ENCODE results near the gene FBXL17.
"Not testable (repeated sequence)": the region's sequence is repeated elsewhere in the genome, so short reads cannot be mapped to it uniquely, and the experiment has no call there.

Gene FBXL17

DNA sequence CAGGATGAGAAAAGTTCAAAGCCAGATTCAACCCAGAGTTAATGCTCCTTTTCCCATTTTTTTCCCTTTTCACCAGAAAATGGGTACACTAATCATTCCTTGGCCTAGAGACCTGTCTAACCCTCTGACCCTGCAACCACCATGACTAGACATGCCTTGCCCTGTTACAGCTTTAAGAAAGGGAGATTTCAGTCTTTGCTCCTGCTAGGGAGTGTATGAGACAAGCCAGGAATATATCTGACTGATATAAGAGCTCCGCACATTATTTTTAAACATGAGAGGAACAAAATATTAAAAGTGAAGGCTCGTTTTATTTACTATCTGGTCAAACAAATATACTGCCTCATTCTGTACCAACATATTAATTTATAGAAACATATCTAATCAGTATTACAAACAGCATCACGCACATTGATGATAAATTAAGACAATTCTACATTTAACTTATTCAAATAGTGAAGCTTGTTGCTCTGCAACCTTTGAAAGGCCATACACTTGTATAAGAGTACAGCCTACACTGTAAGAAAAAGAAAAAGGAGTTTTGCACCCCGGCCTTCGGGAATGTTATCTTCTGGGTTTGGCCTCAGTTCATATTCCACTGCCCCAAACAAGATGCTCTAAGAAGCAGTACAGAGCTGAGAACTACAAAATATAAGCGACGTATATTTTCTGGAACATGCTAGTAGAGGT is 132.7 kb downstream of the FBXL17 start:
- no peak for DNase-seq (ENCODE audit: low read depth)

DNA sequence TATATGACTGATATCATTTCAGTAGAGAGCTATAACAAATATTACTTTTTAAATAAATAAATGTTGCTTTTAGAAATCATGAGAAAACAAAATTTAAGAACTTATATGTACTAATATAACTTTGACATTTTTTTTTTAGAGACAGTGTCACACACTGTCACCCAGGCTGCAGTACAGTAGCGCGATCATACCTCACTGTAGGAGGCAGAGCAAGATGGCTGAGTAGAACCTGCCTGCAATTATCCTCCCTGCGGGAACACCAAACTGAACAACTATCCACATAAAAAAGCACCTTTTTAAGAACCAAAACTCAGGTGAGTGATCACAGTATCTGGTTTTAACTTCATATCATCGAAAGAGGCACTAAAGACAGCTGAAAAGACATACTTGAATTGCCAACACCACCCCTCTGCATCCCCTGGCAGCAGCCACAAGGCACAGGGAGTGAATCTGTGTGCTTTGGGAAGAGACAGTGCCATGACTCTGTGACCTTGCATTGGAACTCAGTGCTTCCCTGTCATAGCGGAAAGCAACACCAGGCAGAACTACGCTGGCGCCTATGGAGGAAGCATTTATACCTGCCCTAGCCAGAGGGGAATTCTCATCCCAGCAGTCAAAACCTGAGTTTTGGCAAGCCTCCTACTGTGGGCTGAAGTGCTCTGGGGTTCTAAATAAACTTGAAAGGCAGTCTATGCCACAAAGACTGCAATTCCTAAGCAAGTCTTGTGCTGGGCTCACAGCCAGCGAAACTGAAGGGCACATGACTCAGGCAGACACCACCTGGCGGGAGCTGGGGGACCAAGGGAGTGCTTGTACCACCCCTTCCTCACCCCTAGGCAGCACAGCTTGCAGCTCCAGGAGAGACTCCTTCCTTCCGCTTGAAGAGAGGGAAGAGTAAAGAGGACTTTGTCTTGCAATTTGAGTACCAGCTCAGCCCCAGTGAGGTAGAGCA is 142.7 kb downstream of the FBXL17 start:
- no peak for DNase-seq (ENCODE audit: low read depth)

DNA sequence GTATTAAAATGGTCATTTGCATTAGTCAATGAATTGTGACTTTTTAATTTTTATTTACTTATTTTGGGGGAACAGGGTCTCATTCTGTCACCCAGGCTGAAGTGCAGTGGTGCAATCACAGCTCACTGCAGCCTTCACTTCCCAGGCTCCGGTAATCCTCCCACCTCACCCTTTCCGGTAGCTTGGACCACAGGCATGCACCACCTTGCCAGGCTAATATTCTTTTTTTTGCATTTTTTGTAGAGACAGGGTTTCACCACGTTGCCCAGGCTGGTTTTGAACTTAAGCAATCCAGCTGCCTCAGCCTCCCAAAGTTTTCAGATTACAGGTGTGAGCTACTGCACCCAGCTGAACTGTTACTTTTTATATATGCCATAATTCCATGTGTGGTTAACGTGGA is 143.4 kb downstream of the FBXL17 start:
- DNase-seq (ENCODE audit: low read depth), result no peak

DNA sequence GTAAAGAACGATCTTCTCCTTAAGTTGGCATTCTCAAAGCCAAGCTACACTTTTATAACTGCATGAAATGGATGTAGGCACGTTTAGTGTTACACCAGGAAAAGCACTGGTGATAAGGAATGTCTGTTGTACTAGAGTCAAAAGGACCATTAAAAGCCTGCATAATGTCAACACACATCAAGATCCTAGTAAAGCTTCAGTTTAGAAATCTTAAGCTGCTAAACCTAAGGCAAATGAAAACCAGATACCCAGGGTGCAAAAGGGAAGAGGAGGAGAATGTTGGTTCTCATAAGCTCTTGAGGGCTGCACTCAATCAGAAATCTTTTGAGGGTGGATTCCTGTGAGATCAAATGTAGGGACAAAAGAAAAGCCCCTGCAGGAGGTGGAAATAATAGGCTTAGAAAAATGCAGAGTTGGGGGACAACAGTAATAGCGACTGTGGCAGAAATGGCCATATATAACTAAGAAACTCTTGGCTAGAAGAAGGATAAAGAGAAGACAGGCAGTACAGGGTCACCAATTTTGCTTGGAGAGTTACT is 148.2 kb downstream of the FBXL17 start:
- DNase-seq (ENCODE audit: low read depth), result no peak

DNA sequence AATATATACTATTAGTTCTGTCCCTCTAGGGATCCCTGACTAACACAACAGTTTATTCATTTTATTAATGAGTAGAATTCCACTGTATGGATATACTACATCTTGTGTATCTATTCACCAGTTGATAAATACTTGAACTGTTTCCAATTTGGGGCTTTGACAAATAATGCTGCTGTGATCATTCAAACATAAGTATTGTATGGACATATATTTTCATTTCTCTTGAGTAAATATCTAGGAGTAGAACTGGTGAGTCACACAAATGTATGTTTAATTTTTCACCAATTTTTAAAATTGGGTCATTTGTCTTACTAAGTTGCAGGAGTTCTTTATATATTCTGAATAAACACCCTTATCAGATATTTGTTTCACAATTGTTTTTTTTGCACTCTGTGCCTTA is 149.1 kb downstream of the FBXL17 start:
- no peak for DNase-seq (ENCODE audit: low read depth)

DNA sequence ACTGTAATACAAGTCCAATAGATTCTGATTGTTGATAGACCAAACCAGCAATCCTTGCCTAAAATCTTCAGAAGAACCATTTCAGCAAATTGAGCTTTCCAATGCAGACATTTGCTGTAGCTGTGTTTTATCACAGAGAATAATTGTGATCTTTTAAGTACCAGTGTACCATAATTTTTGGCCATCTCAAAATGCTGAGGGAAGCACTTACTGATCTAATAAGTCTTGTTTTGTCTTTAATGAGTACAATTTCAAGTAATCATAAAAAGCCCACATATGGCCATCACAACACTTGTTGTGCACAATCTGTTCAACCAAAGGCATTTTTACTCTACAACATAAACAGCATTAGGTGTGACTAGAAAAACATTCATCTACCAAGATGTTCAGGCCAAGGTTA is 159.9 kb downstream of the FBXL17 start:
- no peak for DNase-seq (ENCODE audit: low read depth)

DNA sequence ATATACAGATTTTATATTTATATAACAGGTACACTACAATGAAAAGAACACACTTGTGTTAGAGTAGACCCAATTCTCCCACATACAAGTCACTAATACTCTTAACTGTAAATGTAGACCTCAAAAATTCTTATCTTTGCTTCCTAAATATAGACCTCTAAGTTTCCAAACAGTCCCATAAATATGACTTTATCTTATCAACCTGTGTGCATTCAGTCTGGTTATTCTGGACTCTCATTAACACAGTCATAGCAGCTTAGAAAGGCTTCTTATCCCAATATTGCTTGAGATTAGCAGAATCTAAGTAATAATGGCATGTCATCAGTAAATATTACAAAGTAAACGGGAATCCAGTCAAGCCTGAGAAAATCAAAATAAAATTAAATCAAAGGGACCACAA is 161.1 kb downstream of the FBXL17 start:
- no peak for DNase-seq (ENCODE audit: low read depth)

DNA sequence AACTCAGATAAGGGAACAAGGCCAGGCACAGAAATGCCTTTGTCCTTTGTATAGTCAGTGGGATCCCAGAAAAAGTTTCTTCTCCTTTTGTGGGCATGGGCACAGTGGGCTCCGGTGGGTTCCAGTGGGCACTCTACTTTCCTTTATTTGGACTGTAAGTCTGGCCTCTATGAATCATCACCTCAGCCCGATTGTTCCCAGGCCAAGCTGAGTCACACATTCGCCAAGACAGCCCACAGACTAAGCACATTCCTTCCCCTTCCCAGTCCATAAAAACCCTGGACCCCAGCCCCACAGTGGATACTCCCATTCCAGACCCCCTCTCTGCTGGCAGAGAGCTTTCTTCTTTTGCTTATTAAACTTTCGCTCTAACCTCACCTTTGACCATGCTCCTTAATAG is 165.0 kb downstream of the FBXL17 start:
- no peak for DNase-seq (ENCODE audit: low read depth)

DNA sequence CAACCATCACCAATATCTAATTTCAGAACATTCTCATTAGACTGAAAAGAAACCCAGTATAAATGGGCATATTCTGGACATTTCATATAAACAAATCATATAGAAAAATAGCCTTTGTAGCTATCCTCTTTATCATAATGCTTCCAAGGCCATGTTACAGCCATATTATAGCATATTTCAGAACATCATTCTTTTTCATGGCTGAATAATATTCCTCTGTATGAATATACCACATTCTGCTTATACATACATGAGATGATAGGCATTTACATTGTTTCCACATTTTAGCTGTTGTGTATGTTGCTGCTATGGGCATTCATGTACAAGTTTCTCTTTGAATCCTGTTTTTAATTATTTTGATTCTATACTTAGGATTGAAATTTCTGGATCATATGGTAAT is 167.0 kb downstream of the FBXL17 start:
- DNase-seq (ENCODE audit: low read depth), result no peak

DNA sequence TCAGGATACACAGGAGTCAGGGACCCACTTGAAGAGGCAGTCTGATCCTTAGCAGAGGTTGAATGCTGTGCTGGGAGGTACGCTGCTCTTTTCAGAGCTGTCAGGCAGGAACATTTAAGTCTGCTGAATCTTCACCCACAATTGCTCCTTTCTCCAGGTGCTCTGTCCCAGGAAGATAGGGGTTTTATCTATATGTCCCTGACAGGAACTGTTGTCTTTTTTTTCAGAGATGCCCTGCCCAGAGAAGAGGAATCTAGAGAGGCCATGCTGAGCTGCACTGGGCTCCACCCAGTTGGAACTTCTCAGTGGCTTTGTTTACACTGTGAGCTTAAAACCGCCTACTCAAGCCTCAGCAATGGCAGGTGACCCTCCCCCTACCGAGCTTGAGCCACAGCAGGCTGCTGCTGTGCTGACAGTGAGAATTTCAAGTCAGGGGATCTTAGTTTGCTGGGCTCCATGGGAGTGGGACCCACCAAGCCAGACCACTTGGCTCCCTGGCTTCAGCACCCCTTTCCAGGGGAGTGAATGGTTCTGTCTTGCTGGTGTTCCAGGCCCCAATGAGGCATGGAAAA is 169.0 kb downstream of the FBXL17 start:
- DNase-seq (ENCODE audit: low read depth), result no peak

DNA sequence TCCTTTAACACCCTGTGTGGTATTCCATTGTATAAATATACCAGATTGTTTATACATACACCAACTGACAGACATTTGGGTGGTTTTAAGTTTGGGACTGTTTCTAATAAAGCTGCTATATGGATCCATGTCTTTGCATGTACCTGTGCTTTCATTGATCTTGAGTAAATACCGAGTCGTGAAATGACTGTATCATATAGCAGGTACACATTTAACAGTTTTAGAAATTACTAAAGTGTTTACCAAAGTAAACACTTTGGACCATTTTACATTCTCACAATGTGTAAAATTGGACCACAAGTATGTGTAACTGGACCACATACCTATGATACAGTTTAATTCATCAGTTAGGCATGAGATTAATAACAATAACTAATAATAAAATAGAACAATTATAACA is 175.2 kb downstream of the FBXL17 start:
- no peak for DNase-seq (ENCODE audit: low read depth)

DNA sequence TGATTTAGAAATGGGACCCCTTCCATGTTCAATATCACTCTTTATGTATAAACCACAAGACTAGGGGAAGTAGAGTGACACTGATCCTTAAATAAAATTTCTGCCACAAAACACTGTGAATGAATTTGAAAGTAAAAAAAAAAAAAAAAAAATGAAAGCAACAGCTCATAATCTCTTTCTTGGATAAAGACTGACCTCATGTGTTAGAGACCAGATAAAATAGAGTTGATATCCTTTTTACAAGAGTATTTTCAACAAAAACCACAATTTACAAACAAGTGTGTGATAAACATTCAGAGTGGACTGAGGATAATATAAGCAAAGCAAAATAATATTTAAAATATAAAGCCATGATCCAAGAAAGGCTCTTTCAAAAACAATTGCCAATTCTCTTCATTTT is 180.2 kb downstream of the FBXL17 start:
- DNase-seq (ENCODE audit: low read depth), result no peak

DNA sequence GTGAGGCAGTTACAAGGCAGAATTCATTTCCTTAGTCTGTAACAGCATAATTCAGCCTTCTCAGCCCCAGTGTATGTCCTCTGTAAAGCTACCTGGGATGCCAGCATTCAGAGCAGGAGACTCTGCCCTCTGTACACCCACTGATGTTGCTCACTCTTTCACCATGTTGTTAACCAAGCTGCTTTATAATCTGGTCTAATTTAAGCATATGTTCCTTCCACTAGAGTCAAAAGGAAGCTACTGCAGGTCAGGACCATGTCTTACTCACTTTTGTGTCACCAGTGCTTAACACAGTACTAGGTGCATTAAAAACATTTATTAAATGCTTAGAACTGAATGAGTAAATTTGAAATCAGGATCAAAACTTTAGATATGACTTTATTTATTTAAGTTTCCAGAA is 185.6 kb downstream of the FBXL17 start:
- no peak for DNase-seq (ENCODE audit: low read depth)

DNA sequence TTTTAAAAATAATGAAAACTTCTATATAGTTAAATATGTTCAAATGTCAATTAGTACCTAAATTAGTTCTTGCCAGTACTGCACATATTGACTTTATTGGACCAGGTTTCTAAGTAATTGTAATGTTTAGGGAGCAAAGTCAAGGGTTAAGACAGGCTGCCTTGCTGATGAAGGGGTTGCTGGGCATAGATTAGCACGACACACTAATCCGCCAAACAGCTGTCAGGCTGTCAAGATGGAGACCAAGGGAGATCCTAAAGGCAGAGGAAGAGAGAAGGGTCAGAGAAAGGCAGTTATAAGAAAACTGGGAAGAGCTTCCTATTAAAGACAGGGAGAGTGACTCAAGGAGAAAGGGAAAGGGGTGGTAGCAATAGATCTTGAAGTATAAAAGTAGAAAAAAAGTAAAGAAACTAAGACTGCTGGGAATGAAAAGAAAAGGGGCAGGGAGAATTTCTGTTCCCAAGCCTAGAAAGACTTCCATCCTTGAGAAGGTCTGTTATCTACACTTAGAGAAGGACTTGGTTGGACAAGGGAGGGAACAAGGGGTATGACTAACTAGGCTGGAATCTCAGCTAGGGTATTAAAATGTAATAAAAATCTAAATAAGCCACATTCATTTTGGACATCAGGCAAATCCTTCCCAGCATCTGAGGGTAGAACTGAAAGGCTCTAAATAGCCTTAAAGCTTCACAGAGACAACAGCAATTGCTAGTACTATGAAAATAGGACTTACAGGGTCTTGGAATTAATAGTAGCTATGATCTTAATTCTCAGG is 188.7 kb downstream of the FBXL17 start:
- DNase-seq (ENCODE audit: low read depth), result no peak

DNA sequence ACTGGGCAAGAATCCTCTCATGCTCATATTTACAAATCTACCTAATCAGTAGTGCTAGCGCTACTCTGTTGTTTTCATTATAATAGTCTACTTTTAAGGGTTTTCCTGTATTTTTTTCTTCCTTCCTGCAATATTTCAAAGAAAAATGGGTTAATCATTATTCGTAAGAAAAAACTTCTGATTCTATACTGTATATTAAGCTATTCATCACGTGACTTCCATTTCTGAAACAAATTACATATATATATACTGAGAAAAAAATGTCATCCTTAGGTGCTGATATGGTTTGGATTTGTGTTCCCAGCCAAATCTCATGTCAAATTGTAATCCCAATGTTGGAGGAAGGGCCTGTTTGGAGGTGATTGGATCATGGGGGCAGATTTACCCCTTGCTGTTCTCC is 197.0 kb downstream of the FBXL17 start:
- no peak for DNase-seq (ENCODE audit: low read depth)

DNA sequence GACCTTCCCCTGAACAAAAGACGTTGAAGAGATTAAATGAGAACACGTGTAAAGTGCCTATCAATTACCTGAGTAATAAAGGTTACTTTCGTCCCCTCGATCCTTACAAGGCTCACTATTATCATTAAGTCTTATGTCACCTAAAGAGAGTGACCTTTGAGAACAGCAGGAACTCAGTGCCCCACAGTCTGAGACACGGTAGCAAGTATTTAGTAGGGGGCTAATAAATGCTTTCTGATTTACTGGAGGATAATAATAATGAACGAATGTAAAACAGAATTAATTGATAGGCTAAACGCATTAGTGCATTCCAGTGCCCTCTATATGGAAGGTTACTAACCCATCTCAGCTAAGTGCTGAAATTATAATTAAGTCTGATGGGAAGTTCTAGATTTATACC is 199.9 kb downstream of the FBXL17 start:
- DNase-seq (ENCODE audit: low read depth), result no peak

DNA sequence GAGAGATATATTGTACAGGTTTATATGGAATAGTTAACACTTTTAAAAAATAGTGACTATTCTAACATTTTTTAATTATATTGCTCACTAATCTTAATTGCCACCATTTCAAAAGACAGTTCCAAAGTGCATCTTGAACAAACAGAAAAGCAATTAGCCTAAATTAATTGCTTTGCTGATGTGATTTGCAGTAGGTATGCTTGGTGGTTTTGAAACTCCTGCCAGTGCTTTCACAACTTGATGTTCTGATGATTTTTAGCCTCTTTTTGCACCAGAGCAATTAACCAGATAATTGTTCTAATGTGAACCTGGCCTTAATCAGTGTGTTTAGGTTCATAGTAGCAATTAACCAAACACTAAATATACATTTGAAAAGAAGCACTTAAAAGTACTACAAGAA is 207.6 kb downstream of the FBXL17 start:
- no peak for DNase-seq (ENCODE audit: low read depth)

DNA sequence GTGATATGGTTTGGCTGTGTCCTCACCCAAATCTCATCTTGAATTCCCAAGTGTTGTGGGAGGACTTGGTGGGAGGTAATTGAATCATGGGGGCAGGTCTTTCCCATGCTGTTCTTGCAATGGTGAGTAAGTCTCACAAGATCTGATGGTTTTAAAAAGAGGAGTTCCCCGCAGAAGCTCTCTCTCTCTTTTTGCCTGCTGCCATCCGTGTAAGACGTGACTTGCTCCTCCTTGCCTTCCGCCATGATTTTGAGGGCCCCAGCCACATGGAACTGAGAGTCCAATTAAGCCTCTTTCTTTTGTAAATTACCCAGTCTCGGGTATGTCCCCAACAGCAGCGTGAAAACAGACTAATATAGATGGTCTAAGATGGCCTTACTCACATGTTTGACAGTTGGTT is 210.1 kb downstream of the FBXL17 start:
- no peak for DNase-seq (ENCODE audit: low read depth)

DNA sequence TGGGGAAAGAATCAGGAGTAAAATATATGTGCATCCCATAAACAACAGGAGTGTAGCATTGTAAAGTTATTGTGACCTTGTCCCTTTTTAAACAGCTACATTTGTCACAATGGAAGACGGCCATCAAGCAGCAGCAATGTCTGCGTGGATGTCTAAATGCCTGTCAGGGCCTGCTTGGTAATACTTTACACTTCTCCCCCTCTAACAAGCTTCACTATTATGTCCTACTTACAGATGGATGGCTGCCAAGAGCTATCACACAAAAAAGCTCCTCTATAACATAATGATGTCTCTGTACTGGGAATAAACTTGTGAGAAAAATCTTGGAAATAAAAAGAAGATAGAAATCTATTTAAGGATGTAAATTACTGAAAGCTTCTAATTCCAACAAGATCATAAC is 213.0 kb downstream of the FBXL17 start:
- no peak for DNase-seq (ENCODE audit: low read depth)

DNA sequence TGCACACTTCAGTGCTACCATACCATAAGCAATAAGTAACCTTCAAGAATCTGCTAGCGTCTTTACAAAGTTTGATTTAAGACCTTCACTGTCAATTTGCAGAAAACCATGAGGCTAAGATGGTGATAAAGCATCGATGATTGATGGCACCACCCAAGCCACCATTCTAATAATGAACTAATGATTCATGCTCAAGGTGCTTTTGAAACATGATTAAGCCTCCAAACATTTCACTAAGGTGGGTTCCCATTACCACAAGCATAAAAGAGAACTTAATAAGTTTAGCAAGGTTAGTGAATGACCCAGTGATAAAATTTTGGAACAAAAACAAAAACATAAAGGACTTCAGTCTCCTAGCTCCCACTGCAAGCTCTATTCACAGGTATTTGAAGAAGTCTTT is 214.7 kb downstream of the FBXL17 start:
- DNase-seq (ENCODE audit: low read depth), result no peak

DNA sequence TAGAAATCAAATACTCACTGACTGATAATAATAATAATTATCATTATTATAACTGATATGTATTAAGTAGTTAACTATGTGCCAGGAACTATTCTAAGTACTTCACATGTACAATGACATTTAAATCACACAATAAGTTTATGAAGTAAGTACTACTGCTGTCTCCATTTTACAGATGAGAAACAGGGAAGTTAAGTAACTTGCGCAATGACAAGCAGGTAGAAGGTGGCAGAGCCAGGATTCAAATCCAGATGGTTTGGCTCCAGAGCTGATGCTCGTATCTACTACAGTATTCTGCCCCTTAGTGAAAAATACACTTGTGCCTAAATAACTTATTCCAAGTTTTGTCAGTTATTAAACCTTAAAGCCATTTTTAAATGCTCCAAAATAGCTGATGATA is 217.3 kb downstream of the FBXL17 start:
- DNase-seq (ENCODE audit: low read depth), result no peak

DNA sequence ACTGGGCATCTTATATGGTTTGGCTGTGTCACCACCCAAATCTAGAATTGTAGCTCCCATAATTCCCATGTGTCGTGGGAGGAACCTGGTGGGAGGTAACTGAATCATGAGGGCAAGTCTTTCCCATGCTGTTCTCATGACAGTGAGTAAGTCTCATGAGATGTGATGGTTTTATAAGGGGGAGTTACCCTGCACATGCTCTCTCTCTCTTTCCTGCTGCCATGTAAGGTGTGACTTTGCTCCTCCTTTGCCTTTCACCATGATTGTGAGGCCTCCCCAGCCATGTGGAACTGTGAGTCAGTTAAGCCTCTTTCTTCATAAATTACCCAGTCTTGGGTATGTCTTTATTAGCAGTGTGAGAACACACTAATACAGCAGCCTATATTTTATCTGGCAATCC is 229.0 kb downstream of the FBXL17 start:
- DNase-seq (ENCODE audit: low read depth), result not testable (repeated sequence)
